K562 (cell line): Measurements from ENCODE around the gene COX5A. TPM values are rescaled to one million over a fixed set of nuclear protein-coding genes. Genes with fewer than 3 reads are reported as not detected.

Experiments
- BCL6 ChIP-seq: fragments of 250-450 bp; sonication (Bioruptor Pico); IDR thresholded peaks from 2 replicates; pipeline ENCODE4 v1.4.0; 2020
- FOSL1 ChIP-seq: fragments of 200-800 bp; sonication (Bioruptor generic); conservative IDR thresholded peaks from 2 replicates; pipeline ENCODE4 v1.6.1; 2016; ENCODE audit warnings: missing genetic modification characterization, missing compliant biosample characterization
- GATA2 ChIP-seq: sonication (generic); formaldehyde crosslinking; IDR thresholded peaks from 2 replicates; pipeline ENCODE4 v1.4.0; 2020; ENCODE audit warnings: mild to moderate bottlenecking, missing genetic modification reagents
- HDAC2 ChIP-seq: fragments of 450-650 bp; IDR thresholded peaks from 2 replicates; pipeline ENCODE4 v1.6.1; 2016; ENCODE audit warnings: mild to moderate bottlenecking
- HSF4 ChIP-seq: fragments of 250-450 bp; sonication (Bioruptor Pico); IDR thresholded peaks from 2 replicates; pipeline ENCODE4 v2.1.2; 2022; ENCODE audit warnings: mild to moderate bottlenecking, moderate library complexity, borderline replicate concordance
- MEF2A ChIP-seq: IDR thresholded peaks from 2 replicates; pipeline ENCODE4 v1.6.1; 2011; ENCODE audit warnings: low read depth, mild to moderate bottlenecking, low read length, moderate library complexity; ENCODE audit not compliant: control insufficient read depth
- MTA3 ChIP-seq: fragments of 450-650 bp; formaldehyde crosslinking; IDR thresholded peaks from 2 replicates; pipeline ENCODE4 v1.6.1; 2017; ENCODE audit warnings: mild to moderate bottlenecking, borderline replicate concordance
- NCOA6 ChIP-seq: fragments of 450-650 bp; IDR thresholded peaks from 2 replicates; pipeline ENCODE4 v1.6.1; 2017; ENCODE audit warnings: mild to moderate bottlenecking
- NELFE ChIP-seq: IDR thresholded peaks from 2 replicates; pipeline ENCODE4 v1.6.1; 2011; ENCODE audit warnings: mild to moderate bottlenecking; ENCODE audit not compliant: insufficient read depth, insufficient read length
- PCBP2 ChIP-seq: fragments of 200-400 bp; formaldehyde crosslinking; IDR thresholded peaks from 2 replicates; pipeline ENCODE4 v1.6.1; 2018; ENCODE audit warnings: low read length, low read depth, mild to moderate bottlenecking, moderate library complexity; ENCODE audit not compliant: poor library complexity, severe bottlenecking
- RBBP5 ChIP-seq: fragments of 200-600 bp; sonication (generic); IDR thresholded peaks from 2 replicates; pipeline ENCODE4 v1.6.1; 2012; ENCODE audit warnings: borderline replicate concordance, mild to moderate bottlenecking, low read length, control low read depth, inconsistent platforms; ENCODE audit not compliant: insufficient read depth, poor library complexity, severe bottlenecking
- RCOR1 ChIP-seq, 2 experiments: IDR thresholded peaks; 2 replicates each; pipeline ENCODE4 v1.6.1; 2012; ENCODE audit warnings: low read depth in 2 of 2, low read length in 2 of 2, borderline replicate concordance in 1 of 2, improper control_type of control experiment in 1 of 2
- STAG1 ChIP-seq: sonication (generic); formaldehyde crosslinking; IDR thresholded peaks from 2 replicates; pipeline ENCODE4 v1.5.0; 2020; ENCODE audit warnings: missing genetic modification reagents, borderline replicate concordance
- STAT5A ChIP-seq: IDR thresholded peaks from 2 replicates; pipeline ENCODE4 v1.6.1; 2012; ENCODE audit warnings: low read length, inconsistent platforms, borderline replicate concordance
- U2AF2 ChIP-seq: fragments of 200-400 bp; formaldehyde crosslinking; optimal IDR thresholded peaks from 2 replicates; pipeline ENCODE3; 2017; ENCODE audit warnings: low read depth, mild to moderate bottlenecking, low read length
- XRCC4 ChIP-seq: IDR thresholded peaks from one replicate; pipeline ENCODE4 v1.6.1; 2011; ENCODE audit not compliant: insufficient read depth, insufficient read length; ENCODE audit errors: extremely low read depth
- YBX1 ChIP-seq: fragments of 450-650 bp; IDR thresholded peaks from 2 replicates; pipeline ENCODE4 v1.7.1; 2016; ENCODE audit warnings: mild to moderate bottlenecking
- ZFP1 ChIP-seq: fragments of 450-650 bp; formaldehyde crosslinking; IDR thresholded peaks from 2 replicates; pipeline ENCODE4 v1.4.0; 2020; ENCODE audit warnings: mild to moderate bottlenecking, mixed read lengths
- ZNF165 ChIP-seq: fragments of 250-450 bp; sonication (Bioruptor Pico); IDR thresholded peaks from 2 replicates; pipeline ENCODE4 v1.4.0; 2020; ENCODE audit warnings: borderline replicate concordance
- ZNF668 ChIP-seq: fragments of 250-450 bp; sonication (Bioruptor Pico); IDR thresholded peaks from 2 replicates; pipeline ENCODE4 v1.8.0; 2022; ENCODE audit warnings: mild to moderate bottlenecking, inconsistent platforms
- ZNF717 ChIP-seq: fragments of 250-450 bp; sonication (Bioruptor Pico); IDR thresholded peaks from 2 replicates; pipeline ENCODE4 v1.5.0; 2021
- polyA plus RNA-seq, 8 experiments: library from polyadenylated mRNA; depleted of rRNA in 4 of 8; stranded (reverse) in 5 of 8; unstranded in 3 of 8; fragments of >200 nt; fragmentation: Nextera tagmentation in 2 of 8; fragmentation: Illumina TruSeq in 1 of 8; extraction: Ambion mirVana in 2 of 8; extraction: Trizol in 1 of 8; gene quantifications; 2 replicates each; pipeline versions ENCODE4 v1.2.1 to v1.2.3, GENCODE V29; 2011 to 2014; ENCODE audit warnings: inconsistent platforms in 1 of 8, missing spikeins in 1 of 8
- total RNA-seq, 7 experiments: library from RNA; depleted of rRNA in 6 of 7; stranded (reverse); fragments of >200 nt in 6 of 7; fragmentation: Illumina TruSeq in 2 of 7; extraction: Trizol in 2 of 7; gene quantifications; 2 replicates each; pipeline versions ENCODE4 v1.2.1 to v1.2.3, GENCODE V29; 2011 to 2021; ENCODE audit warnings: low replicate concordance in 1 of 7
- TF ChIP-seq, protein P1 (sequence below): sonication (generic); formaldehyde crosslinking; IDR thresholded peaks from 2 replicates; pipeline ENCODE4 v1.9.0; 2022; ENCODE audit warnings: mild to moderate bottlenecking, missing genetic modification reagents
- TF ChIP-seq, protein P2 (sequence below): sonication (generic); formaldehyde crosslinking; IDR thresholded peaks from 2 replicates; pipeline ENCODE4 v1.8.1; 2022; ENCODE audit warnings: missing genetic modification reagents
- TF ChIP-seq, protein P3 (sequence below): fragments of 250-450 bp; sonication (Bioruptor Pico); IDR thresholded peaks from 2 replicates; pipeline ENCODE4 v1.6.1; 2021; ENCODE audit warnings: mild to moderate bottlenecking
- TF ChIP-seq, protein P4 (sequence below): fragments of 450-650 bp; formaldehyde crosslinking; conservative IDR thresholded peaks from 2 replicates; pipeline ENCODE4 v1.4.0; 2022; ENCODE audit warnings: mild to moderate bottlenecking, missing genetic modification characterization

COX5A gene
- total and polyA plus RNA-seq, 9 of the 15 experiments (the other 6 are each of a cell fraction or from before 2014, with no cell fraction given), result 86.8 to 553 (median 371) TPM

DNA sequence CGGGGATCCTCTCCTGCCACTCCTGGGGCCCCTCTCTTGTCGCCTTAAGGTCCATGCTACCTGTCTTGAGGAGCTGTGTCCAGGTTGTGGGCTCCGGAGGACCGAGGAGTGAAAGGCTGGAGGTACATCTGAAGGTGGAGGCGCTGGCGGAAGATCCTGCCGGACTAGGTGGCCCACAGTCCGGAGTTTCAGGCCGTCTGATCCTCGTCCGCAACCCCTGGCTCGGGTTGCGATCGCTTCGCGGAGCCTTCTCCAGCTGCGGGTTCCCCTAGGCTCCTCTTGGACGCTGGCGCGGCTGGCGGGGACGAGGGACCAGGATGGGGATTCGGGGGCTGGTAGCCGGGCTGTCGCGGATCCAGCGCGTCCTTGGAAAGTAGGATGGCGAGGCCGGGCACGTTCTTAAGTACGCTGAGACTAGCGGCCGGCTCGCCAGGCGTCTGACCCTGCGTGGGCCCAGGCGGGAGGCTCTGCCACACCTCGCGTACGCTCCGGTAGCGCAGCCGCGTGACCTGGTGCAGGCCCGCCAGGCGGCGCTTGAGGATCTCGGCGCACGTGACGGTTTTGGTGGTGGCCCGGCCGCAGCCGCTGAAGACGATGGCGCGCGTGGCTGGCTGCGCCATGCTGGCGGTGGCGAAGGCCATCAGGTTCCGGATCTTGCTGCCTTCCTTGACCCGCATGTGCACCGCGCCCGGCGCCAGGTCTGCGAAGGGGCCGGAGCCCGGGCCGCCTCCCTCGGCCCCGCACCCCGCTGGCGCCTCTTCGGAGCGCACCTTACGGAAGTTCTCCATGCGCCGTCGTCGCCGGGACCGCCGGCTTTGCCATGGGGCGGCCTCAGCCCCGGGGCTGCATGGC is 18.1 kb upstream of the COX5A start (continued):
- TF ChIP-seq STAT5A (no peak), RCOR1 (IDR thresholded peaks at IDR 0.05; ENCODE audit: borderline replicate concordance in 1 of 2, low read depth in 2 of 2, low read length in 2 of 2) (peak in 1 of 2 experiments; percentile 46; a peak in 1 of 4 replicates), PCBP2 (peak; percentile 50), HSF4 (CRISPR knock-in tag) (no peak), U2AF2 (no peak), MTA3 (peak; percentile 64; the same call in 1 of the 2 replicates), GATA2 (CRISPR knock-in tag) (0 out of 2 replicates have a peak, but pooled peaks have one; percentile 27), HDAC2 (no peak), NELFE (no peak), MEF2A (no peak), ZFP1 (CRISPR knock-in tag) (no peak), NCOA6 (no peak), RBBP5 (no peak), STAG1 (CRISPR knock-in tag) (peak; percentile 86), FOSL1 (tag) (no peak; the same call in 1 of the 2 replicates), YBX1 (no peak), ZNF717 (no peak), BCL6 (CRISPR knock-in tag) (no peak), ZNF165 (CRISPR knock-in tag) (no peak), XRCC4 (no peak), ZNF668 (CRISPR knock-in tag) (no peak)
- TF ChIP-seq, protein P1, sequence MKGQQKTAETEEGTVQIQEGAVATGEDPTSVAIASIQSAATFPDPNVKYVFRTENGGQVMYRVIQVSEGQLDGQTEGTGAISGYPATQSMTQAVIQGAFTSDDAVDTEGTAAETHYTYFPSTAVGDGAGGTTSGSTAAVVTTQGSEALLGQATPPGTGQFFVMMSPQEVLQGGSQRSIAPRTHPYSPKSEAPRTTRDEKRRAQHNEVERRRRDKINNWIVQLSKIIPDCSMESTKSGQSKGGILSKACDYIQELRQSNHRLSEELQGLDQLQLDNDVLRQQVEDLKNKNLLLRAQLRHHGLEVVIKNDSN, result peak; percentile 98
- TF ChIP-seq, protein P2, sequence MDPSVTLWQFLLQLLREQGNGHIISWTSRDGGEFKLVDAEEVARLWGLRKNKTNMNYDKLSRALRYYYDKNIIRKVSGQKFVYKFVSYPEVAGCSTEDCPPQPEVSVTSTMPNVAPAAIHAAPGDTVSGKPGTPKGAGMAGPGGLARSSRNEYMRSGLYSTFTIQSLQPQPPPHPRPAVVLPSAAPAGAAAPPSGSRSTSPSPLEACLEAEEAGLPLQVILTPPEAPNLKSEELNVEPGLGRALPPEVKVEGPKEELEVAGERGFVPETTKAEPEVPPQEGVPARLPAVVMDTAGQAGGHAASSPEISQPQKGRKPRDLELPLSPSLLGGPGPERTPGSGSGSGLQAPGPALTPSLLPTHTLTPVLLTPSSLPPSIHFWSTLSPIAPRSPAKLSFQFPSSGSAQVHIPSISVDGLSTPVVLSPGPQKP (CRISPR knock-in tag), result peak; percentile 73; the same call in 1 of the 2 replicates
- TF ChIP-seq, protein P3, sequence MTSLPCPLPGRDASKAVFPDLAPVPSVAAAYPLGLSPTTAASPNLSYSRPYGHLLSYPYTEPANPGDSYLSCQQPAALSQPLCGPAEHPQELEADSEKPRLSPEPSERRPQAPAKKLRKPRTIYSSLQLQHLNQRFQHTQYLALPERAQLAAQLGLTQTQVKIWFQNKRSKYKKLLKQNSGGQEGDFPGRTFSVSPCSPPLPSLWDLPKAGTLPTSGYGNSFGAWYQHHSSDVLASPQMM (CRISPR knock-in tag), result no peak
- TF ChIP-seq, protein P4, sequence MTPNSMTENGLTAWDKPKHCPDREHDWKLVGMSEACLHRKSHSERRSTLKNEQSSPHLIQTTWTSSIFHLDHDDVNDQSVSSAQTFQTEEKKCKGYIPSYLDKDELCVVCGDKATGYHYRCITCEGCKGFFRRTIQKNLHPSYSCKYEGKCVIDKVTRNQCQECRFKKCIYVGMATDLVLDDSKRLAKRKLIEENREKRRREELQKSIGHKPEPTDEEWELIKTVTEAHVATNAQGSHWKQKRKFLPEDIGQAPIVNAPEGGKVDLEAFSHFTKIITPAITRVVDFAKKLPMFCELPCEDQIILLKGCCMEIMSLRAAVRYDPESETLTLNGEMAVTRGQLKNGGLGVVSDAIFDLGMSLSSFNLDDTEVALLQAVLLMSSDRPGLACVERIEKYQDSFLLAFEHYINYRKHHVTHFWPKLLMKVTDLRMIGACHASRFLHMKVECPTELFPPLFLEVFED, result no peak
